Spleen (tissue), 7 donors: ENCODE data around the gene EDIL3.

Experiments
- POLR2A ChIP-seq, 3 donors: fragments of 450-650 bp; IDR thresholded peaks; one replicate each; pipeline ENCODE4 v1.5.1; 2017; ENCODE audit warnings: antibody characterized with exemption in 3 of 3, mild to moderate bottlenecking in 1 of 3
- POLR2AphosphoS5 ChIP-seq, 3 donors: sonication (generic); formaldehyde crosslinking; IDR thresholded peaks; one replicate each; pipeline ENCODE4 v1.5.1; 2017; ENCODE audit warnings: antibody characterized with exemption in 3 of 3
- TF ChIP-seq, protein P1 (sequence below), 11 experiments: fragments of 200-600 bp in 7 of 11; fragments of 450-650 bp in 4 of 11; sonication (generic) in 4 of 11; IDR thresholded peaks in 8 of 11; conservative IDR thresholded peaks in 3 of 11; 1 replicate in 7 of 11; 2 replicates in 4 of 11; pipeline versions ENCODE4 v1.4.0 to v1.8.0; 2016 to 2021; ENCODE audit warnings: antibody characterized with exemption in 11 of 11, inconsistent platforms in 4 of 11, mild to moderate bottlenecking in 1 of 11
- donor health status: DM: no; HTN: no; CAD: no; lungs with moderate emphysema.
- donor health status: DM: no; HTN: no; CAD: no.
- donor health status: DM: no; HTN: no; CAD: no.

DNA sequence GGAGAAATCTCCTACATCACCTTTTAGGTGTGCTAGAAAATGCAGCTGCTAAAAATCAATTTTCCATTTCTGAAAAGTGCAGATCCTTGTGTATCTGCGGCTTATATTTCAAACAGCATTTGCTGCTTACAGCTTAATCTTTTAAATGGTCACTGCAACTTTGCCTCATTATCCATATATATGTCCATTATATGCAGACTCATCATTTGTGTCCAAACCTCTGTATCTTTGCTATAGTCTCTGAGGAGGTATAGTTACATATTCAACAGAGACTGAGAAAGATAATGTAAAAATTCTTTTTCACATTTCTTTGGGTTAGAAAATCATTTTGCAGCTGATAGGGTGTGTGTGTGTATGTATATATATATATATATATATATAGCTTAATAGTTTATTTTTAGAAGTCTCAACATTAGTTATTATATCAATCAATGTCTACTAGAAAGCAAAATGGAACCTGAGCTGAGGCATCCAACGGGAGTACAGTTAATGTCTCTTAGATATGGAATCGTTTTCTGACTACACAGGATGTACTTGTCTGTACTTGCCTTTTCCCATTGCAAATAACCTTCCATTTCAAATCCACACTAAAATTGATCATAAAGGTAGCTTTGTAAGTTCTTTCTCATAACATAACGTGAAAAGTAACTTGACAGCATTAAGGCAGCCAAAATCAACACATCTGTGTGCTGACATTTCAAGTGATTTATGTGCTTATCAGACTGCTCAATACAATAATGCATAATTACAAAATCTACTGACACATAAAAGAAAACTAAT is 397.0 kb downstream of the EDIL3 start:
- TF ChIP-seq, protein P1, sequence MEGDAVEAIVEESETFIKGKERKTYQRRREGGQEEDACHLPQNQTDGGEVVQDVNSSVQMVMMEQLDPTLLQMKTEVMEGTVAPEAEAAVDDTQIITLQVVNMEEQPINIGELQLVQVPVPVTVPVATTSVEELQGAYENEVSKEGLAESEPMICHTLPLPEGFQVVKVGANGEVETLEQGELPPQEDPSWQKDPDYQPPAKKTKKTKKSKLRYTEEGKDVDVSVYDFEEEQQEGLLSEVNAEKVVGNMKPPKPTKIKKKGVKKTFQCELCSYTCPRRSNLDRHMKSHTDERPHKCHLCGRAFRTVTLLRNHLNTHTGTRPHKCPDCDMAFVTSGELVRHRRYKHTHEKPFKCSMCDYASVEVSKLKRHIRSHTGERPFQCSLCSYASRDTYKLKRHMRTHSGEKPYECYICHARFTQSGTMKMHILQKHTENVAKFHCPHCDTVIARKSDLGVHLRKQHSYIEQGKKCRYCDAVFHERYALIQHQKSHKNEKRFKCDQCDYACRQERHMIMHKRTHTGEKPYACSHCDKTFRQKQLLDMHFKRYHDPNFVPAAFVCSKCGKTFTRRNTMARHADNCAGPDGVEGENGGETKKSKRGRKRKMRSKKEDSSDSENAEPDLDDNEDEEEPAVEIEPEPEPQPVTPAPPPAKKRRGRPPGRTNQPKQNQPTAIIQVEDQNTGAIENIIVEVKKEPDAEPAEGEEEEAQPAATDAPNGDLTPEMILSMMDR (IDR thresholded peaks at IDR 0.05 in 8 of 11, conservative IDR thresholded peaks at IDR 0.05 in 3 of 11): no peak
- TF ChIP-seq POLR2A (IDR thresholded peaks at IDR 0.05) (no peak), POLR2AphosphoS5 (IDR thresholded peaks at IDR 0.05) (no peak)
